ENCODE data around the gene TTC28.

The TTC28 gene

DNA sequence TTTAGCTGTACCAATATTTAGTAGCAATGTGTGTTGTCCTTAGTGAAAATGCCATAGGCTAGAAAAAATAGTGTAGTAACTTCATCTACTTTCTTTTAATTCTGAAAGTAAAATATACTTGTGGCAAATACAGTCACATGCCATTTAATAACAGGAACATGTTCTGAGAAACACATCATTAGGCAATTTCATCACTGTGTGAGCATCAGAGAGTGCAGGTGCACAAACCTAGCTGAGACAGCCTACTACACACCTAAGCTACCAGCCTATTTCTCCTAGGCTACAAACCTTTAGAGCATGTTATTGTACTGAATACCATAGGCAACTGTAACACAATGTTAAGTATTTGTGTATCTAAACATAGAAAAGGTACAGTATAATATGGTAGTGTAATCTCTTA is 633.5 kb downstream of the TTC28 start:
- H4K91ac ChIP-seq (ENCODE audit: low read length): no peak overlapping the region
- DNase-seq: no peak
- H3K18ac ChIP-seq (ENCODE audit: low read depth in 1 of 2, low read length in 2 of 2): no peak overlapping the region

GRCh38 chr22:28044546-28045173 is 635.0 kb downstream of the TTC28 start:
- Histone ChIP-seq H3K4me3 (ENCODE audit: insufficient read depth in 1 of 2, low read depth in 1 of 2, low read length in 2 of 2) (no peak overlapping the region), H2BK120ac (ENCODE audit: low read depth, low read length) (no peak overlapping the region), H3K9ac (ENCODE audit: low read length) (no peak overlapping the region), H3K79me1 (replicated peaks; ENCODE audit: low read length, poor library complexity, severe bottlenecking) (peaks cover 13% of the 10 kb centered on the region), H3K14ac (ENCODE audit: low read length in 2 of 2) (no peak overlapping the region), H3K9me3 (ENCODE audit: control insufficient read depth, low read length) (no peaks in the 10 kb centered on the region), H3K36me3 (ENCODE audit: control insufficient read depth in 1 of 2, insufficient read depth in 2 of 2, low read depth in 1 of 2, low read length in 2 of 2) (peaks cover 7 to 16% of the 10 kb centered on the region in 2 experiments), H2BK12ac (ENCODE audit: low read length in 2 of 2) (no peak overlapping the region), H2BK5ac (ENCODE audit: low read depth, low read length, poor library complexity, severe bottlenecking) (no peak overlapping the region), H3K4ac (ENCODE audit: low read depth in 1 of 2, low read length in 2 of 2) (no peak overlapping the region), H2BK15ac (ENCODE audit: low read depth, poor library complexity, severe bottlenecking) (no peak overlapping the region), H4K91ac (ENCODE audit: low read length) (no peak overlapping the region), H3K4me2 (ENCODE audit: low read length, poor library complexity, severe bottlenecking) (no peak overlapping the region), H3K23ac (ENCODE audit: low read length in 2 of 2) (no peak overlapping the region), H2AFZ (ENCODE audit: low read depth, low read length) (no peak overlapping the region), H3K27ac (ENCODE audit: low read length, poor library complexity, severe bottlenecking) (no peak overlapping the region), H4K8ac (ENCODE audit: low read length) (no peak overlapping the region), H3K18ac (ENCODE audit: low read depth in 1 of 2, low read length in 2 of 2) (no peak overlapping the region), H3K27me3 (ENCODE audit: control insufficient read depth in 1 of 2, insufficient read depth in 1 of 2, low read length in 2 of 2) (no peaks in the 10 kb centered on the region), H2AK5ac (ENCODE audit: low read length, severe bottlenecking) (no peak overlapping the region), H3K4me1 (ENCODE audit: control insufficient read depth, insufficient read depth, low read depth, low read length) (peaks cover 2% of the 10 kb centered on the region)
- 100% methylated on average over 4 of the region's 7 CpGs for WGBS
- DNase-seq: no peak

More for the DNA sequence above, 633.5 kb downstream of the TTC28 start:
- Histone ChIP-seq H2BK15ac (ENCODE audit: low read depth, poor library complexity, severe bottlenecking) (no peak overlapping the region), H3K9me3 (ENCODE audit: control insufficient read depth, low read length) (no peaks in the 10 kb centered on the region), H3K4me1 (ENCODE audit: control insufficient read depth, insufficient read depth, low read depth, low read length) (peaks cover 2% of the 10 kb centered on the region), H3K4ac (ENCODE audit: low read depth in 1 of 2, low read length in 2 of 2) (no peak overlapping the region), H3K27me3 (ENCODE audit: control insufficient read depth in 1 of 2, insufficient read depth in 1 of 2, low read length in 2 of 2) (no peaks in the 10 kb centered on the region), H2BK120ac (ENCODE audit: low read depth, low read length) (no peak overlapping the region), H3K36me3 (ENCODE audit: control insufficient read depth in 1 of 2, insufficient read depth in 2 of 2, low read depth in 1 of 2, low read length in 2 of 2) (peaks cover 7 to 16% of the 10 kb centered on the region in 2 experiments), H2BK12ac (ENCODE audit: low read length in 2 of 2) (no peak overlapping the region), H3K79me1 (replicated peaks; ENCODE audit: low read length, poor library complexity, severe bottlenecking) (peaks cover 13% of the 10 kb centered on the region), H3K14ac (ENCODE audit: low read length in 2 of 2) (no peak overlapping the region), H4K8ac (ENCODE audit: low read length) (no peak overlapping the region), H3K23ac (ENCODE audit: low read length in 2 of 2) (no peak overlapping the region), H3K4me2 (ENCODE audit: low read length, poor library complexity, severe bottlenecking) (no peak overlapping the region), H2AFZ (ENCODE audit: low read depth, low read length) (no peak overlapping the region), H3K9ac (ENCODE audit: low read length) (no peak overlapping the region), H2AK5ac (ENCODE audit: low read length, severe bottlenecking) (no peak overlapping the region), H3K4me3 (ENCODE audit: insufficient read depth in 1 of 2, low read depth in 1 of 2, low read length in 2 of 2) (no peak overlapping the region), H2BK5ac (ENCODE audit: low read depth, low read length, poor library complexity, severe bottlenecking) (no peak overlapping the region), H3K27ac (ENCODE audit: low read length, poor library complexity, severe bottlenecking) (no peak overlapping the region)

- 48% methylated on average over 2 of the region's 2 CpGs for WGBS
- DNase-seq: no peak
- no peak overlapping the region for H3K4me2 ChIP-seq (ENCODE audit: low read length, poor library complexity, severe bottlenecking)
- no peak overlapping the region for H3K4ac ChIP-seq (ENCODE audit: low read depth in 1 of 2, low read length in 2 of 2)
- H2AK5ac ChIP-seq (ENCODE audit: low read length, severe bottlenecking): no peak overlapping the region
- H3K9ac ChIP-seq (ENCODE audit: low read length): no peak overlapping the region
- peaks cover 9% of the 10 kb centered on the region for H3K79me1 ChIP-seq (replicated peaks; ENCODE audit: low read length, poor library complexity, severe bottlenecking)
- H3K9me3 ChIP-seq (ENCODE audit: control insufficient read depth, low read length): no peaks in the 10 kb centered on the region
- no peak overlapping the region for H2AFZ ChIP-seq (ENCODE audit: low read depth, low read length)
- H2BK5ac ChIP-seq (ENCODE audit: low read depth, low read length, poor library complexity, severe bottlenecking): no peak overlapping the region
- H2BK15ac ChIP-seq (ENCODE audit: low read depth, poor library complexity, severe bottlenecking): no peak overlapping the region
- H3K27ac ChIP-seq (ENCODE audit: low read length, poor library complexity, severe bottlenecking): no peak overlapping the region
- no peak overlapping the region for H3K14ac ChIP-seq (ENCODE audit: low read length in 2 of 2)
- peaks cover 7 to 11% of the 10 kb centered on the region in 2 experiments for H3K36me3 ChIP-seq (ENCODE audit: control insufficient read depth in 1 of 2, insufficient read depth in 2 of 2, low read depth in 1 of 2, low read length in 2 of 2)
- no peak overlapping the region for H2BK120ac ChIP-seq (ENCODE audit: low read depth, low read length)
- peaks cover 2% of the 10 kb centered on the region for H3K4me1 ChIP-seq (ENCODE audit: control insufficient read depth, insufficient read depth, low read depth, low read length)
- no peak overlapping the region for H3K4me3 ChIP-seq (ENCODE audit: insufficient read depth in 1 of 2, low read depth in 1 of 2, low read length in 2 of 2)
- no peak overlapping the region for H2BK12ac ChIP-seq (ENCODE audit: low read length in 2 of 2)
- H4K8ac ChIP-seq (ENCODE audit: low read length): no peak overlapping the region
- no peak overlapping the region for H3K23ac ChIP-seq (ENCODE audit: low read length in 2 of 2)
- H3K18ac ChIP-seq (ENCODE audit: low read depth in 1 of 2, low read length in 2 of 2): no peak overlapping the region
- no peak overlapping the region for H4K91ac ChIP-seq (ENCODE audit: low read length)
- H3K27me3 ChIP-seq (ENCODE audit: control insufficient read depth in 1 of 2, insufficient read depth in 1 of 2, low read length in 2 of 2): no peaks in the 10 kb centered on the region
Measured at GRCh38 chr22:28043266-28043665, 636.4 kb downstream of the TTC28 start.

GRCh38 chr22:28034760-28035401 is 644.8 kb downstream of the TTC28 start:
- Histone ChIP-seq H3K4me2 (ENCODE audit: low read length, poor library complexity, severe bottlenecking) (no peak overlapping the region), H2AFZ (ENCODE audit: low read depth, low read length) (no peak overlapping the region), H3K27ac (ENCODE audit: low read length, poor library complexity, severe bottlenecking) (no peak overlapping the region), H3K18ac (ENCODE audit: low read depth in 1 of 2, low read length in 2 of 2) (no peak overlapping the region), H3K14ac (ENCODE audit: low read length in 2 of 2) (peak overlapping the region in 1 of 2 experiments; percentile 87), H3K4ac (ENCODE audit: low read depth in 1 of 2, low read length in 2 of 2) (no peak overlapping the region), H3K36me3 (ENCODE audit: control insufficient read depth in 1 of 2, insufficient read depth in 2 of 2, low read depth in 1 of 2, low read length in 2 of 2) (peaks cover 3 to 8% of the 10 kb centered on the region in 2 experiments), H3K9me3 (ENCODE audit: control insufficient read depth, low read length) (no peaks in the 10 kb centered on the region), H3K4me3 (ENCODE audit: insufficient read depth in 1 of 2, low read depth in 1 of 2, low read length in 2 of 2) (no peak overlapping the region), H2AK5ac (ENCODE audit: low read length, severe bottlenecking) (no peak overlapping the region), H2BK15ac (ENCODE audit: low read depth, poor library complexity, severe bottlenecking) (no peak overlapping the region), H3K27me3 (ENCODE audit: control insufficient read depth in 1 of 2, insufficient read depth in 1 of 2, low read length in 2 of 2) (no peaks in the 10 kb centered on the region), H4K91ac (ENCODE audit: low read length) (no peak overlapping the region), H4K8ac (ENCODE audit: low read length) (no peak overlapping the region), H3K23ac (ENCODE audit: low read length in 2 of 2) (peak overlapping the region in 1 of 2 experiments; percentile 73), H2BK120ac (ENCODE audit: low read depth, low read length) (no peak overlapping the region), H2BK12ac (ENCODE audit: low read length in 2 of 2) (no peak overlapping the region), H2BK5ac (ENCODE audit: low read depth, low read length, poor library complexity, severe bottlenecking) (no peak overlapping the region), H3K9ac (ENCODE audit: low read length) (no peak overlapping the region), H3K4me1 (ENCODE audit: control insufficient read depth, insufficient read depth, low read depth, low read length) (peaks cover 11% of the 10 kb centered on the region), H3K79me1 (replicated peaks; ENCODE audit: low read length, poor library complexity, severe bottlenecking) (no peaks in the 10 kb centered on the region)
- DNase-seq: peak; percentile 53
- 53% methylated on average over 7 of the region's 7 CpGs for WGBS
